Nephron (organoid): Measurements from ENCODE around the gene NAA38.

Experiments used
- H3K27ac Mint-ChIP-seq, 3 experiments: 2 replicates each; pipeline ENCODE4 v1.8.0; 2020; ENCODE audit warnings: mixed read lengths in 3 of 3, mild to moderate bottlenecking in 2 of 3, moderate library complexity in 1 of 3
- H3K27me3 Mint-ChIP-seq: 2 replicates; pipeline ENCODE4 v1.8.0; 2021; ENCODE audit warnings: low read depth, mild to moderate bottlenecking, moderate library complexity, mixed read lengths
- H3K36me3 Mint-ChIP-seq: 2 replicates; pipeline ENCODE4 v1.8.0; 2020; ENCODE audit warnings: low read depth, mixed read lengths
- H3K4me1 Mint-ChIP-seq: 2 replicates; pipeline ENCODE4 v1.8.0; 2020; ENCODE audit warnings: mixed read lengths
- H3K4me3 Mint-ChIP-seq, 3 experiments: 2 replicates each; pipeline ENCODE4 v1.8.0; 2020; ENCODE audit warnings: mild to moderate bottlenecking in 3 of 3, mixed read lengths in 3 of 3, moderate library complexity in 2 of 3
- H3K9me3 Mint-ChIP-seq: 2 replicates; pipeline ENCODE4 v1.8.0; 2020; ENCODE audit warnings: mixed read lengths
- CTCF ChIP-seq, 3 experiments: fragments of 200-600 bp; sonication (generic); IDR thresholded peaks; one replicate each; pipeline ENCODE4 v1.5.0; 2021; ENCODE audit warnings: antibody characterized with exemption in 3 of 3; ENCODE audit not compliant: unreplicated experiment in 3 of 3

NAA38 gene

DNA sequence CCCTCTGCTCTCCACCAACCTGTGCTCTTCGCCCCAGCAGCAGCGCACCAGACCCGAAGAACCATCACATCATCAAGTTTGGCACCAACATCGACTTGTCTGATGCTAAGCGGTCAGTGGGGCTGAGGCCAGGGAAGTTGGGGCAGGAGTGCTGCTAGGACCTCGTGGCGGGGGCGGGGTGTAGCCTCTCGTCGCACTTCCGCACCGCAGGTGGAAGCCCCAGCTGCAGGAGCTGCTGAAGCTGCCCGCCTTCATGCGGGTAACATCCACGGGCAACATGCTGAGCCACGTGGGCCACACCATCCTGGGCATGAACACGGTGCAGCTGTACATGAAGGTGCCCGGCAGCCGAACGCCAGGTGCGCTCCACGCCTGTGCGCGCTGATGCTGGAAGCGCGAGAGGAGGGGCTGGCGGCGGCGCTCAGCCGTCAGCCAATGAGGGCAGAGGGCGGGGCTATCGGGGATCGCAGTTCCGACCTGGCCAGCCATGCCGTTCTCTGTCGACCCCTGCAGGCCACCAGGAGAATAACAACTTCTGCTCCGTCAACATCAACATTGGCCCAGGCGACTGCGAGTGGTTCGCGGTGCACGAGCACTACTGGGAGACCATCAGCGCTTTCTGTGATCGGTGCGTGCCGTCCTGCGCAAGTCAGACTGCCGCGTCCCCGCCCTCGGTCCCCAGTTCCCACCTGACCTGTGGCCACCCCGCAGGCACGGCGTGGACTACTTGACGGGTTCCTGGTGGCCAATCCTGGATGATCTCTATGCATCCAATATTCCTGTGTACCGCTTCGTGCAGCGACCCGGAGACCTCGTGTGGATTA is 5.7 kb downstream of the NAA38 start:
- Mint-ChIP-seq H3K4me1 (peaks cover 5% of the 10 kb centered on the region), H3K36me3 (peaks cover 54% of the 10 kb centered on the region), H3K4me3 (peak overlapping the region in 2 of 3 experiments; percentile 35 to 63), H3K27ac (no peak overlapping the region), H3K9me3 (no peaks in the 10 kb centered on the region), H3K27me3 (peaks cover 3% of the 10 kb centered on the region)
- TF ChIP-seq CTCF (IDR thresholded peaks at IDR 0.05; ENCODE audit: unreplicated experiment in 3 of 3) = peak; percentile 96 to 98 (median 97)

GRCh38 chr17:7850701-7851437 is 6.5 kb downstream of the NAA38 start:
- peaks cover 5% of the 10 kb centered on the region for H3K4me1 Mint-ChIP-seq
- H3K4me3 Mint-ChIP-seq = no peak overlapping the region
- no peak overlapping the region for H3K27ac Mint-ChIP-seq
- H3K9me3 Mint-ChIP-seq = no peaks in the 10 kb centered on the region
- TF ChIP-seq CTCF (IDR thresholded peaks at IDR 0.05; ENCODE audit: unreplicated experiment in 3 of 3) = no peak
- peaks cover 57% of the 10 kb centered on the region for H3K36me3 Mint-ChIP-seq
- H3K27me3 Mint-ChIP-seq = peaks cover 3% of the 10 kb centered on the region

- no peaks in the 10 kb centered on the region for H3K27me3 Mint-ChIP-seq
- TF ChIP-seq CTCF (IDR thresholded peaks at IDR 0.05; ENCODE audit: unreplicated experiment in 3 of 3) = no peak
Observed at GRCh38 chr17:7849751-7850504, 7.4 kb downstream of the NAA38 start.

DNA sequence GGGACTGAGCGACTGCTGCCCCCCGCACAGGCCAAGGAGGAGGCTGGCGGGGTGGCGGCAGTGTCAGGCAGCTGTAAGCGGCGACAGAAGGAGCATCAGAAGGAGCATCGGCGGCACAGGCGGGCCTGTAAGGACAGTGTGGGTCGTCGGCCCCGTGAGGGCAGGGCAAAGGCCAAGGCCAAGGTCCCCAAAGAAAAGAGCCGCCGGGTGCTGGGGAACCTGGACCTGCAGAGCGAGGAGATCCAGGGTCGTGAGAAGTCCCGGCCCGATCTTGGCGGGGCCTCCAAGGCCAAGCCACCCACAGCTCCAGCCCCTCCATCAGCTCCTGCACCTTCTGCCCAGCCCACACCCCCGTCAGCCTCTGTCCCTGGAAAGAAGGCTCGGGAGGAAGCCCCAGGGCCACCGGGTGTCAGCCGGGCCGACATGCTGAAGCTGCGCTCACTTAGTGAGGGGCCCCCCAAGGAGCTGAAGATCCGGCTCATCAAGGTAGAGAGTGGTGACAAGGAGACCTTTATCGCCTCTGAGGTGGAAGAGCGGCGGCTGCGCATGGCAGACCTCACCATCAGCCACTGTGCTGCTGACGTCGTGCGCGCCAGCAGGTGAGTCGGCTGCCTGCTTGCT is 8.1 kb downstream of the NAA38 start:
- no peaks in the 10 kb centered on the region for H3K27me3 Mint-ChIP-seq
- no peaks in the 10 kb centered on the region for H3K4me1 Mint-ChIP-seq
- no peak overlapping the region for H3K27ac Mint-ChIP-seq
- TF ChIP-seq CTCF (IDR thresholded peaks at IDR 0.05; ENCODE audit: unreplicated experiment in 3 of 3) = no peak
- H3K36me3 Mint-ChIP-seq = peaks cover 54% of the 10 kb centered on the region
- no peaks in the 10 kb centered on the region for H3K9me3 Mint-ChIP-seq
- no peak overlapping the region for H3K4me3 Mint-ChIP-seq

More at GRCh38 chr17:7849751-7850504, 7.4 kb downstream of the NAA38 start:
- Mint-ChIP-seq H3K27ac (no peak overlapping the region), H3K9me3 (no peaks in the 10 kb centered on the region), H3K4me1 (peaks cover under 1% of the 10 kb centered on the region), H3K36me3 (peaks cover 54% of the 10 kb centered on the region), H3K4me3 (peak overlapping the region in 1 of 3 experiments; percentile 21)

- no peaks in the 10 kb centered on the region for H3K27me3 Mint-ChIP-seq
- no peaks in the 10 kb centered on the region for H3K9me3 Mint-ChIP-seq
- no peak overlapping the region for H3K27ac Mint-ChIP-seq
- no peak for TF ChIP-seq CTCF (IDR thresholded peaks at IDR 0.05; ENCODE audit: unreplicated experiment in 3 of 3)
- no peaks in the 10 kb centered on the region for H3K4me1 Mint-ChIP-seq
- no peak overlapping the region for H3K4me3 Mint-ChIP-seq
- H3K36me3 Mint-ChIP-seq = peaks cover 49% of the 10 kb centered on the region
Observed at GRCh38 chr17:7848739-7849129, 8.6 kb downstream of the NAA38 start.
